ENCODE measurements around the gene PTPRCAP. TPM values are rescaled to one million over a fixed set of nuclear protein-coding genes. Genes with fewer than 3 reads are reported as not detected.

Gene PTPRCAP
- total RNA-seq, 6 experiments from 2014 or later, result 0.35 to 0.50 (median 0.40) TPM; not detected in 3

DNA sequence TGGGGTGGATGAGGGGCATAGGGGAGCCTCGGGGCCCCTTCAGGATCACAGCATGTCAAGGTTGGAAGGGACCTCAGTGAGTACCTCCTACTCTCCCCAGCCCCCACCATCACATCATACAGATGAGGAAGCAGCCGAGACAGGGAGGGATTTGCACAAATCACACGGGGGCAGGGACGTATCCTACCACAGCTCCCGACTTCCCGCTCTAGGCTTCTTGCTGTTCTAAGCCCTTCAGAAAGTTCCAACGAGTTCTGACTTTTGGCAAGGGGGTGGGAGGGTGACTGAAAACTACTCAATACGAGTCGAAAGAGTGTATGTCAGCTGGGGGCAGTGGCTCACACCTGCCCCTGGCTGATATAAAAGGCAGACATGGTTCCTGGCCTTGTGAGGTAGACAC lies 50.4 kb downstream of the PTPRCAP start:
- TF ChIP-seq CTCF (IDR thresholded peaks at IDR 0.05), result no peak
- Mint-ChIP-seq H3K4me3 (no peak overlapping the region), H3K9me3 (no peaks in the 10 kb centered on the region), H3K36me3 (ENCODE audit: low read depth) (no peaks in the 10 kb centered on the region), H3K27ac (no peak overlapping the region), H3K4me1 (ENCODE audit: low read depth) (peaks cover 36% of the 10 kb centered on the region), H3K27me3 (ENCODE audit: insufficient read depth) (peaks cover 4% of the 10 kb centered on the region)
- no peak for DNase-seq

Other genes starting within 250 kb of the PTPRCAP start
- gene GRK2, start 171.2 kb downstream of the PTPRCAP start, total RNA-seq (2021; fragmentation: NEBNext Ultra II Directional; extraction: Animal tissue kit (Norgen Biotek cat#: 25700)), result 10 to 100 TPM; 26.2 to 35.5 (median 32.1) TPM
- 10 to 100 TPM; 24.7 to 34.6 (median 26.4) TPM for gene ANKRD13D, start 148.4 kb downstream of the PTPRCAP start, total RNA-seq (2021; fragmentation: NEBNext Ultra II Directional; extraction: Animal tissue kit (Norgen Biotek cat#: 25700))
- 10 to 100 TPM; 17.0 to 28.7 (median 22.6) TPM for gene SSH3, start 134.2 kb downstream of the PTPRCAP start, total RNA-seq (2021; fragmentation: NEBNext Ultra II Directional; extraction: Animal tissue kit (Norgen Biotek cat#: 25700))
- 10 to 100 TPM; 69.1 to 80.7 (median 70.9) TPM for gene POLD4, start 84.1 kb downstream of the PTPRCAP start, total RNA-seq (2021; fragmentation: NEBNext Ultra II Directional; extraction: Animal tissue kit (Norgen Biotek cat#: 25700))
- 10 to 100 TPM in 4 of 6 experiments, 1 to 10 TPM in 2; 8.9 to 12.8 (median 10.5) TPM for gene CLCF1, start 64.1 kb downstream of the PTPRCAP start, total RNA-seq (2021; fragmentation: NEBNext Ultra II Directional; extraction: Animal tissue kit (Norgen Biotek cat#: 25700))
- gene RAD9A, start 45.7 kb downstream of the PTPRCAP start, total RNA-seq (2021; fragmentation: NEBNext Ultra II Directional; extraction: Animal tissue kit (Norgen Biotek cat#: 25700)), result 10 to 100 TPM in 1 of 6 experiments, 1 to 10 TPM in 5; 7.6 to 10.3 (median 8.8) TPM
- gene PPP1CA, start 35.8 kb downstream of the PTPRCAP start, total RNA-seq (2021; fragmentation: NEBNext Ultra II Directional; extraction: Animal tissue kit (Norgen Biotek cat#: 25700)), result 100 to 1,000 TPM; 162 to 191 (median 180) TPM
- gene TBC1D10C, start 33.6 kb downstream of the PTPRCAP start, total RNA-seq (2021; fragmentation: NEBNext Ultra II Directional; extraction: Animal tissue kit (Norgen Biotek cat#: 25700)), result not detected
- under 1 TPM in 5 of 6 experiments, not detected in 1; 0.05 to 0.14 (median 0.06) TPM for gene CARNS1, start 22.0 kb downstream of the PTPRCAP start, total RNA-seq (2021; fragmentation: NEBNext Ultra II Directional; extraction: Animal tissue kit (Norgen Biotek cat#: 25700))
- 10 to 100 TPM; 51.5 to 58.4 (median 55.8) TPM for gene RPS6KB2, start 9.2 kb downstream of the PTPRCAP start, total RNA-seq (2021; fragmentation: NEBNext Ultra II Directional; extraction: Animal tissue kit (Norgen Biotek cat#: 25700))
- gene CORO1B, start 5.8 kb upstream of the PTPRCAP start, total RNA-seq (2021; fragmentation: NEBNext Ultra II Directional; extraction: Animal tissue kit (Norgen Biotek cat#: 25700)), result 100 to 1,000 TPM in 5 of 6 experiments, 10 to 100 TPM in 1; 98.8 to 127 (median 108) TPM
- gene GPR152, start 15.0 kb upstream of the PTPRCAP start, total RNA-seq (2021; fragmentation: NEBNext Ultra II Directional; extraction: Animal tissue kit (Norgen Biotek cat#: 25700)), result not detected
- gene CABP4, start 17.7 kb upstream of the PTPRCAP start, total RNA-seq (2021; fragmentation: NEBNext Ultra II Directional; extraction: Animal tissue kit (Norgen Biotek cat#: 25700)), result not detected
- gene TMEM134, start 31.6 kb upstream of the PTPRCAP start, total RNA-seq (2021; fragmentation: NEBNext Ultra II Directional; extraction: Animal tissue kit (Norgen Biotek cat#: 25700)), result 10 to 100 TPM; 28.5 to 43.7 (median 32.2) TPM
- gene AIP, start 45.3 kb upstream of the PTPRCAP start, total RNA-seq (2021; fragmentation: NEBNext Ultra II Directional; extraction: Animal tissue kit (Norgen Biotek cat#: 25700)), result 10 to 100 TPM; 53.0 to 59.4 (median 55.1) TPM
- gene PITPNM1, start 67.7 kb upstream of the PTPRCAP start, total RNA-seq (2021; fragmentation: NEBNext Ultra II Directional; extraction: Animal tissue kit (Norgen Biotek cat#: 25700)), result 10 to 100 TPM; 19.6 to 30.3 (median 23.5) TPM
- 10 to 100 TPM; 29.3 to 36.0 (median 31.5) TPM for gene CDK2AP2, start 70.5 kb upstream of the PTPRCAP start, total RNA-seq (2021; fragmentation: NEBNext Ultra II Directional; extraction: Animal tissue kit (Norgen Biotek cat#: 25700))
- not detected for gene CABP2, start 85.8 kb upstream of the PTPRCAP start, total RNA-seq (2021; fragmentation: NEBNext Ultra II Directional; extraction: Animal tissue kit (Norgen Biotek cat#: 25700))
- 100 to 1,000 TPM; 497 to 569 (median 512) TPM for gene GSTP1, start 146.1 kb upstream of the PTPRCAP start, total RNA-seq (2021; fragmentation: NEBNext Ultra II Directional; extraction: Animal tissue kit (Norgen Biotek cat#: 25700))
- gene NDUFV1, start 169.3 kb upstream of the PTPRCAP start, total RNA-seq (2021; fragmentation: NEBNext Ultra II Directional; extraction: Animal tissue kit (Norgen Biotek cat#: 25700)), result 100 to 1,000 TPM; 130 to 150 (median 135) TPM
- 1 to 10 TPM; 2.0 to 3.0 (median 2.6) TPM for gene NUDT8, start 192.3 kb upstream of the PTPRCAP start, total RNA-seq (2021; fragmentation: NEBNext Ultra II Directional; extraction: Animal tissue kit (Norgen Biotek cat#: 25700))
- not detected for gene TBX10, start 202.1 kb upstream of the PTPRCAP start, total RNA-seq (2021; fragmentation: NEBNext Ultra II Directional; extraction: Animal tissue kit (Norgen Biotek cat#: 25700))
- not detected for gene ACY3, start 213.0 kb upstream of the PTPRCAP start, total RNA-seq (2021; fragmentation: NEBNext Ultra II Directional; extraction: Animal tissue kit (Norgen Biotek cat#: 25700))
- gene ALDH3B2, start 236.9 kb upstream of the PTPRCAP start, total RNA-seq (2021; fragmentation: NEBNext Ultra II Directional; extraction: Animal tissue kit (Norgen Biotek cat#: 25700)), result not detected